Cardiac ventricle fibroblast (primary cell): ENCODE data around the gene SPC24. TPM values are rescaled to one million over a fixed set of nuclear protein-coding genes. Genes with fewer than 3 reads are reported as not detected.

Experiments
- total RNA-seq: library from RNA; depleted of rRNA; stranded (reverse); fragments of >200 nt; gene quantifications from 2 replicates; pipeline ENCODE4 v1.2.3, GENCODE V29; 2015

The SPC24 gene
- 9.0 and 14.4 TPM in 2 replicates for total RNA-seq

GRCh38 chr19:11155373-11156120 lies at the start of gene SPC24:
Gene SPC24 (minus strand): TSS chr19:11155782. CDS start chr19:11155776, 6 bp downstream.

GRCh38 chr19:11197291-11198174 lies 42.0 kb upstream of the SPC24 start, which contains the start of gene KANK2:
Gene KANK2 (minus strand): TSS chr19:11197545. CDS start chr19:11194511, 3,034 bp downstream.

Other genes with a start within 250 kb of the SPC24 start
- gene YIPF2, start 227.1 kb downstream of the SPC24 start, total RNA-seq: 57.0 and 63.0 TPM in 2 replicates
- 27.0 and 31.1 TPM in 2 replicates for gene TIMM29, start 227.0 kb downstream of the SPC24 start, total RNA-seq
- 55.4 and 64.5 TPM in 2 replicates for gene SMARCA4, start 194.8 kb downstream of the SPC24 start, total RNA-seq
- 131 and 134 TPM in 2 replicates for gene LDLR, start 66.3 kb downstream of the SPC24 start, total RNA-seq
- gene KANK2, start 41.8 kb upstream of the SPC24 start, total RNA-seq: 538 and 563 TPM in 2 replicates
- not detected in 2 replicates for gene ANGPTL8, start 83.8 kb upstream of the SPC24 start, total RNA-seq
- gene DOCK6, start 106.7 kb upstream of the SPC24 start, total RNA-seq: 24.7 and 29.5 TPM in 2 replicates
- not detected in 2 replicates for gene TSPAN16, start 140.4 kb upstream of the SPC24 start, total RNA-seq
- gene RAB3D, start 183.9 kb upstream of the SPC24 start, total RNA-seq: 8.3 and 12.2 TPM in 2 replicates
- gene TMEM205, start 190.5 kb upstream of the SPC24 start, total RNA-seq: 120 and 164 TPM in 2 replicates
- 5.0 and 12.2 TPM in 2 replicates for gene CCDC159, start 190.7 kb upstream of the SPC24 start, total RNA-seq
- gene PLPPR2, start 199.7 kb upstream of the SPC24 start, total RNA-seq: 39.9 and 51.1 TPM in 2 replicates
- gene SWSAP1, start 218.9 kb upstream of the SPC24 start, total RNA-seq: 1.2 and 1.6 TPM in 2 replicates
- 1.9 and 3.4 TPM in 2 replicates for gene EPOR, start 228.5 kb upstream of the SPC24 start, total RNA-seq